Measurements from ENCODE around the gene TDRD1. TPM values are rescaled to one million over a fixed set of nuclear protein-coding genes. Genes with fewer than 3 reads are reported as not detected.

The TDRD1 gene
- total RNA-seq, 1 experiment from 2014 or later = not detected

GRCh38 chr10:114265392-114266053, 86.4 kb downstream of the TDRD1 start:
- intact Hi-C loops (cut with micrococcal nuclease) = no loop called here
- H3K27ac ChIP-seq (ENCODE audit: low read depth, low read length) = no peak overlapping the region
- H3K27me3 ChIP-seq (ENCODE audit: insufficient read depth, low read length) = no peaks in the 10 kb centered on the region
- no peaks in the 10 kb centered on the region for H4K20me1 ChIP-seq (ENCODE audit: insufficient read depth)
- DNase-seq (ENCODE audit: low read depth, low spot score) = no peak
- RAD21 ChIA-PET (ENCODE audit: low non-redundant PET in 1 of 2, low total read pairs in 2 of 2, uncharacterized antibody in 2 of 2, unreplicated experiment in 2 of 2) = no interaction called here
- no peaks in the 10 kb centered on the region for H3K79me2 ChIP-seq (ENCODE audit: insufficient read depth, low read length)
- H2AFZ ChIP-seq (ENCODE audit: low read depth, low read length, poor library complexity, severe bottlenecking) = no peak overlapping the region
- H3K4me2 ChIP-seq (ENCODE audit: low read length) = no peak overlapping the region
- POLR2A ChIA-PET = no interaction called here
- ATAC-seq = no peak
- BruUV-seq (replicated peaks) = no TSS peak
- no peak overlapping the region for H3K4me3 ChIP-seq (replicated peaks in 1 of 2; ENCODE audit: low read depth in 1 of 2, low read length in 2 of 2)
- no peak for TF ChIP-seq POLR2AphosphoS5 (IDR thresholded peaks at IDR 0.05; ENCODE audit: low read depth, low read length)
- TF ChIP-seq CBX3 (IDR thresholded peaks at IDR 0.05; ENCODE audit: low read depth) = no peak
- no peak for TF ChIP-seq POLR2A (IDR thresholded peaks at IDR 0.05; ENCODE audit: borderline replicate concordance, extremely low read depth, insufficient read depth, insufficient read length)
- TF ChIP-seq EZH2 (IDR thresholded peaks at IDR 0.05) = no peak
- no peak for TF ChIP-seq EGR1 (IDR thresholded peaks at IDR 0.05; ENCODE audit: low read depth)
- TF ChIP-seq TCF7L2 (IDR thresholded peaks at IDR 0.05; ENCODE audit: borderline replicate concordance, extremely low read depth, insufficient read depth, insufficient read length) = no peak
- TF ChIP-seq ZNF274 (IDR thresholded peaks at IDR 0.05; ENCODE audit: low read depth, low read length) = no peak
- TF ChIP-seq RAD21 (IDR thresholded peaks at IDR 0.05; ENCODE audit: low read depth) = no peak
- H3K9ac ChIP-seq (ENCODE audit: low read length) = no peak overlapping the region
- no peaks in the 10 kb centered on the region for H3K9me2 ChIP-seq (ENCODE audit: insufficient read depth)
- no peaks in the 10 kb centered on the region for H3K9me3 ChIP-seq (ENCODE audit: control insufficient read depth in 1 of 2, insufficient read depth in 1 of 2, low read depth in 1 of 2, low read length in 2 of 2)
- H3K36me3 ChIP-seq (ENCODE audit: control insufficient read depth in 1 of 2, insufficient read depth in 2 of 2, low read length in 2 of 2) = no peaks in the 10 kb centered on the region
- CTCF ChIA-PET = interaction anchor here (1.5 kb wide), 1 partner anchor 38 kb away, joined by 3 read pairs; no protein-coding TSS in a partner anchor
- 0 out of 4 replicates have a peak, but pooled peaks cover 0 to 3% of the 10 kb centered on the region in 2 experiments for H3K4me1 ChIP-seq (ENCODE audit: control insufficient read depth in 1 of 2, insufficient read depth in 2 of 2, low read length in 2 of 2)

GRCh38 chr10:114266521-114266920, 87.4 kb downstream of the TDRD1 start:
- ChIA-PET CTCF (interaction anchor here (1.5 kb wide), 1 partner anchor 37 kb away, joined by 3 read pairs; no protein-coding TSS in a partner anchor), RAD21 (ENCODE audit: low non-redundant PET in 1 of 2, low total read pairs in 2 of 2, uncharacterized antibody in 2 of 2, unreplicated experiment in 2 of 2) (no interaction called here), POLR2A (no interaction called here)
- Histone ChIP-seq H3K9me2 (ENCODE audit: insufficient read depth) (no peaks in the 10 kb centered on the region), H3K4me3 (replicated peaks in 1 of 2; ENCODE audit: low read depth in 1 of 2, low read length in 2 of 2) (no peak overlapping the region), H3K79me2 (ENCODE audit: insufficient read depth, low read length) (no peaks in the 10 kb centered on the region), H3K9me3 (ENCODE audit: control insufficient read depth in 1 of 2, insufficient read depth in 1 of 2, low read depth in 1 of 2, low read length in 2 of 2) (no peaks in the 10 kb centered on the region), H2AFZ (ENCODE audit: low read depth, low read length, poor library complexity, severe bottlenecking) (no peak overlapping the region), H3K27me3 (ENCODE audit: insufficient read depth, low read length) (no peaks in the 10 kb centered on the region), H3K4me1 (ENCODE audit: control insufficient read depth in 1 of 2, insufficient read depth in 2 of 2, low read length in 2 of 2) (peaks cover 4 to 9% of the 10 kb centered on the region in 2 experiments), H4K20me1 (ENCODE audit: insufficient read depth) (no peaks in the 10 kb centered on the region), H3K9ac (ENCODE audit: low read length) (no peak overlapping the region), H3K36me3 (ENCODE audit: control insufficient read depth in 1 of 2, insufficient read depth in 2 of 2, low read length in 2 of 2) (no peaks in the 10 kb centered on the region), H3K27ac (ENCODE audit: low read depth, low read length) (no peak overlapping the region), H3K4me2 (ENCODE audit: low read length) (no peak overlapping the region)
- ATAC-seq (no peak), DNase-seq (ENCODE audit: low read depth, low spot score) (no peak)
- TF ChIP-seq CBX3 (IDR thresholded peaks at IDR 0.05; ENCODE audit: low read depth) = no peak
- no peak for TF ChIP-seq EZH2phosphoT487 (IDR thresholded peaks at IDR 0.05; ENCODE audit: borderline replicate concordance)
- TF ChIP-seq SP1 (IDR thresholded peaks at IDR 0.05; ENCODE audit: low read depth) = no peak
- no peak for TF ChIP-seq EGR1 (IDR thresholded peaks at IDR 0.05; ENCODE audit: low read depth)
- no peak for TF ChIP-seq ZNF274 (IDR thresholded peaks at IDR 0.05; ENCODE audit: low read depth, low read length)
- TF ChIP-seq JUND (IDR thresholded peaks at IDR 0.05) = no peak
- TF ChIP-seq POLR2A (IDR thresholded peaks at IDR 0.05; ENCODE audit: borderline replicate concordance, extremely low read depth, insufficient read depth, insufficient read length) = no peak
- no peak for TF ChIP-seq SRF (IDR thresholded peaks at IDR 0.05; ENCODE audit: low read depth)
- no peak for TF ChIP-seq EZH2 (IDR thresholded peaks at IDR 0.05)
- no peak for TF ChIP-seq REST (IDR thresholded peaks at IDR 0.05; ENCODE audit: low read depth)
- TF ChIP-seq ZFX (IDR thresholded peaks at IDR 0.05) = no peak
- BruUV-seq (replicated peaks) = no TSS peak
- intact Hi-C loops (cut with micrococcal nuclease) = no loop called here

All from HCT116 (cell line).